Posterior vena cava (tissue), 2 donors: Measurements from ENCODE around the gene JUN. TPM values are rescaled to one million over a fixed set of nuclear protein-coding genes. Genes with fewer than 3 reads are reported as not detected.
"Not testable (repeated sequence)": the region's sequence is repeated elsewhere in the genome, so short reads cannot be mapped to it uniquely, and the experiment has no call there.

Source experiments
- DNase-seq: peaks from one replicate; pipeline ENCODE4 v3.0.0-alpha.2; 2020; ENCODE audit warnings: low spot score
- intact Hi-C, 2 donors: fragments of 100-400 bp; cut with DNase I; formaldehyde crosslinking; loops; one replicate each; pipeline versions ENCODE4 v1.14.1 to v1.14.2; 2022 to 2023
- total RNA-seq, 2 donors: library from RNA; stranded (reverse); fragmentation: NEBNext Ultra II Directional; extraction: Animal tissue kit (Norgen Biotek cat#: 25700); gene quantifications; one replicate each; pipeline ENCODE4 v1.2.1, GENCODE V29; 2021
- donor health status: DM: yes; HTN: yes; CAD: no.
- donor health status: DM: yes; HTN: yes; CAD: no.

JUN gene
- total RNA-seq, 2 donors from 2014 or later, result 120 to 219 TPM

DNA sequence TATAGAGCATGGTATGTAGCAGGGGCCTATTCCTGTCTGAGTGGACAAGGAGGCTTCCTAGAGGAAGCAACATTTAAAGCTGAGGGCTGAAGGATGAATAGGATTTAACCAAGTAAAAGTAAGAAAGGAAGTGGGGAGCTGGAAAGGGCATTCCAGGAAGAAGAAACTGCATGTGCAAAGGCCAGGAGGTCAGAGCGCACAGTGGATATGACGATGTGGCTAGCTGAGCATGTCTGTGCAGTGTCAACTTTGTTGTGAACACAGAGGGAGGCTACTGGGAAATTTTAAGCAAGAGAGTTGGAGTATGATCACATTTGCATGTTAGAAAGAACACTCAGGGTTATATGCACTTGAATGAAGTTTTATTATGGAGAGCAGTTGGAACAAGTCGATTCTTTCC is 28.6 kb upstream of the JUN start:
- no peak for DNase-seq
- intact Hi-C loops, result no loop called here

DNA sequence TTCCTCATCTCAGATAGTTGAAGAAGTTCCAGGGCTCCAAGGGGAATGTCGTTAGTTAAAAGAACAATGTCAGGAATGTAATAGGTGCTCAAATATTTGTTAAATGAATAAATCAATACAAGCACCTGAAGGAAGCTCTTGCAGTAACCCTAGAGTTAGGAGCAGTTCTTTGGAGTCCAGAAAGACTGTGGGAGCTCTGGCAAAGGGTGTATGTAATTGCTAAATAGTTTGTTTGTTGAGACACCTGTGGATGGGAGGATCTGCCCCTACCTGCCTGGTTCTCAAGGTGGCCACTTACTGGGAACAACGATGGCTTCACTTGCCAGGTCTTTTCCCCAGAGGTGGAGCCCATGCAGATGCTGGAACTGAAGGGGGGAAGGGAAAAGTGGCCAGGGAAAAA is 27.5 kb upstream of the JUN start:
- intact Hi-C loops, result no loop called here
- DNase-seq, result no peak

DNA sequence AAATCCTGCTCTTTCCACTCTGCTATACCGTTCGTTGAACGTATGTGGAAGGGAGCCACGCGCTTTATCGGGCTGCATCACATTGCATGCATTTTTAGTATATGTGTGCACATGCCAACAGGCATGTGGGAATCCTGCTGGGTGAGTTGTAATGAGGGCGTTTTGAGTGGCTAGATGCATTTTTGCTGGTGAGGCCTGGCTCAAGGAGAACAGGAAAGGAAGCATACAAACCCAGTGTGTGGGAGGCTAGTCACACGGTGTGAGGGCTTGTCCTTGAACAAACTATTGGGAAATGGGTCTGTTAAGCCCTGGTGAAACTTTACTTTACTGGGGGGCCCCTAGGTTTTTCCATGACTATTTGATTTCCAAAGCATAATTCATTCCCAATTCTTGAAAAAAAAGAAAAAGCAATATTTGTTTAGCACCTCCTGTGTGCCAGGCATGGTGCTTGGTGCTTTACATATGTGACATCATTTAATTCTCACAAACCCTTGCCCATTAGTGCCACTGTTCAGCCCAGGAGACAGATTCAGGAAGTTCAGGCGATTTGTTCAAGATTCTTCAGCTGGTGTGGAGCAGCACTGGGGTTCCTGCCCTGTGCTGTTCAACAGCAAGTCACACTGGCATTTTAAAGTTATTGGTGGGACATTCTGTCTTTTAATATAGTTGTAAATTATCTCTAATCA is 25.6 kb upstream of the JUN start:
- no peak for DNase-seq
- intact Hi-C loops, result no loop called here

DNA sequence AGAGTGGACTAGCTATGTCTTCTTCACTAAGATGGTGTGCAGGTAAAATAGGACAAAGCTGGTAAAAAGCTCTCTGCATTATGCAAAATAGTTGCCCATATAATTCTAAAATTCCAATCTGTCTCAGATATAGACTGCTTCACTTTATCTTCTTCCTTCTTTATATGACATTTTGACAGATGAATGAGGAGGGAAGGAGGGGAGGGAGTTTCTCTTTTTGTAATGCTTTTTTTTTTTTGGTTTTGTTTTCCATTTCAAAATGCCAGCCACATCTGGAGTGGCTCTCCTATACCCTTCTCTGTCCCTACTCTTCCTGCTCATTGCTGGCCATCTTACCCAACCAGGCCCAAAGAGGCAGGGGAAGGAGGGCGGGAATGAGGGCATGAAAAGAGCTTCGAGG is 24.2 kb upstream of the JUN start:
- intact Hi-C loops, result no loop called here
- DNase-seq, result no peak

DNA sequence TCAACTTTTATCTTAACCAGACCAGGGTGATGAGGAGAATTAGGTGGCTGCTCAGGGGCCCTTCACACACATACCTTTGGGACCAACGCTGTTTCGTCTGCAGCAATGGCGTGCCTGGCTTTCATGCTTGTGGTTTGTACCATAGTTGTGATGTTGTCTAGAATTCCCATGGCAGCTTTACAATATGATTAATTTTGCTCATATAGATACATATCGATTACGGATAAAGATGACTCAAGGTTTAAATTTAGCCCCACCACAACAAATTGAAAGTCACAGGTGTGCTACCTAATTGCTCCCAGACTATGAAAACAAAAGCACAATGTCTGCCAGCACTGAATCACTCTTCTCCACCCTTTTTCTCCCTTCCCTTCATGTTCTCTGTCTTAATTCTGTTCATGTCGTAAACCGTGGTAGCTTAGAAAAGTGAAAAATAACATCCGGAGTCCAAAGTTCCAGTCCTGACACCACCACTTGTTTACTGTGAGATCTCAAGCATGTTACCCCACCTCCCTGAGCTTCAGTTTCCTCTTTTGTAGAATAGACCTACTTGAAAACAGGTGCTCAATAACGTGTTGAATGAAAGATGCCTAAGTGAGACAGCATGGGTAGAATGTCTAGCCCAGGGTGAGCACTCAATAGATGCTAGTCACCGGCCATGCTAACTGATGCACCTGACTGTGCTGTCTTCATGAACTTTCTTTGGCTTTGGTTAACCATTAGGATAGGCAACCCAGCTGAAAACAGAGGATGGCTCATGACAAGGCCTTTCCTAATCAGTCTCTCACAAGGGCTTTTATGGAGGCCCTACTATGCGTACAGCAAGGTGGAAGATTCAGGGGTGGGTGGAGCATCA is 22.1 kb upstream of the JUN start:
- intact Hi-C loops, result no loop called here
- no peak for DNase-seq

DNA sequence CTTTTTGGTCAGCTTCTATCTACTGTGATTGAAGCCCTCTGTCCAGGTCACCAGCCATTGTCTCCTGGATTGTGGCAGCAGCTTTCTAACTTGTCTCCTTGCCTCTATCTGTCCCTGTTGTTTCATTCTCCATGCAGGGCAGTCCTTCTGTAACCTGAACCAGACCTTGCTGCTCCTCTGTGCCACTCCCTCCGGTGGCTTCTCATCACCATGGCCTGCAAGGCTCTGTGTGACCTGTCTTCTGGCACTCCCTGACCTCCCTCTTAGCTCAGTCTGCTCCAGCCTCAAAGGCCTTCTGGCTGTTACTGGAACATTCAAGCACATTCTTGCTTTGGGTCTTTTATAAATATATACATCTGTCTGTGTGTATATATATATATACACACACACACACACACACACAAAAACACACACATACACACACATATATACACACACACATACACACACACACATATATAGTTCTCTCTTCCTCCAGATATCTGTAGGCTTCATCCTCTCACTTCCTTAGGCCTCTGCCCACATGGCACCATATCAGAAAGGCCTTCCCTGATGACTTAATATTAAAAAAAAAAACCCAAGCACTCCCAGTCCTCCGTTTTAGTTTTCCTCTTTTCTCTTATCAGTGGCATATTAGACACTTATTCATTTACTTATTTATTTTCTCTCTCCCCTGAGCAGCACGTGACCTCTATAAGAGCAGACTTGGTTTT is 21.2 kb upstream of the JUN start:
- intact Hi-C loops, result no loop called here

DNA sequence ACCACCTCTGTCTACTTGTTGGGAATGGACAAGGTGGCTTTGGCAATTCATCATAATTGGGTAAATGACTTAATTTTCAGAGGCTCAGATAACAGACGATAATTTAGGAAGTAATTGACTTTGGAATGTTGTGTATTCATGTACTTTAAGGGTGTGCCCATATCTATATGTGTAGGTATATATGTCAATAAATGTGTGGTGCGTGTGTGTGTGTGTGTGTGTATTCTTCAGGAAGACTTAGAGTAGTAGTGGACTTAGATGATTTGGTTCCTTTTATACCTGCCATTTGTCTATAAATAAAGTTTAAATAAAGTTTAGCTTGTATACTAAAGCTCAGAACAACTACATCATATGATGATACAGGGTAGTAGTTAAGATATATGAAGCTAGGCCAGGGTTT is 20.0 kb upstream of the JUN start:
- DNase-seq, result no peak
- intact Hi-C loops, result no loop called here

More for the DNA sequence above, 21.2 kb upstream of the JUN start:
- no peak for DNase-seq

DNA sequence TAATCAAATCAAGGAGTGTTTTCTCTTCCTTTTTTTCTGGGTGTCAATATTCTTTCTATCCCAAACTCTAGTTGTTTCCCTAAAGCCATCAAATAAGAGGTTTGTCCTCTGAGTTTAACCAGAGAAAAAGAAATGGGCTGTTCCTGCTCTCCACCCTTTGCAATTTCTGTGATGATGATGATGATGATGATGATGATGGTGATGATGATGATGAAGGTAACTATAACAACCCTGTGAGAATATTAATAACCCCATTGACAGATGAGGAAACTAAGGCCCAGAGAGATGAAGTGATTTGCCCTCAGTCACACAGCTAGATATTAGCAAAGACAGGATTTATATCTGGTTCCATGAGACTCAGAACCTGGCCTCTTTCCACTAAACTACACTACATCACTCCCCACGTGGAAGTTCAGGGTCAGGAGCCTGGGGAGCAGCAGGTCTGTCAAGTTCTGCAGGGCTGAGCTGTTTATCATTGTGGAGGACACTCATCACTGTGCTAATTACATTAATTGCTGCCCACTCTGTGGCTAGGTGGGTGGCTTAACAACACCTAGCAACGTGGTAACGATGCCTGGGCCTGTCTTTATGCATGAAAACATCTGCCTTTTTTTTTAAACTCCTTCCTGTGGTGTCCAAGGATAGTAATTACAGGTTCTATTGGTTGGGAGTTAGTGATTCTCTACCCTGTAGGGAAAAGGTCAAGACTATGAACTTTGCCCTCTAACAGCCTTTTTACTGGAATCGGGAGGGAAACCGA is 19.0 kb upstream of the JUN start:
- DNase-seq, result no peak
- intact Hi-C loops, result no loop called here

DNA sequence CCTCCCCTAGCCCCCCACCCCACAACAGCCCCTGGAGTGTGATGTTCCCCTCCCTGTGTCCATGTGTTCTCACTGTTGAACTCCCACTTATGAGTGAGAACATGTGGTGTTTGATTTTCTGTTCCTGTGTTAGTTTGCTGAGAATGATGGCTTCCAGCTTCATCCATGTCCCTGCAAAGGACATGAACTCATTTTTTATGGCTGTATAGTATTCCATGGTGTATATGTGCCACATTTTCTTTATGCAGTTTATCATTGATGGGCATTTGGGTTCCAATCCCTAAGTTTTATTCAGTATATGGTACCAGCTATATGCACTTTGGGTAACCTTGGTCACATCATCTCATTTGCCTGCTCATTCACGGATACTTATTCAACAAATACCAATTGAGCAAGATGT is 17.4 kb upstream of the JUN start:
- intact Hi-C loops, DNase-seq: not testable (repeated sequence)

DNA sequence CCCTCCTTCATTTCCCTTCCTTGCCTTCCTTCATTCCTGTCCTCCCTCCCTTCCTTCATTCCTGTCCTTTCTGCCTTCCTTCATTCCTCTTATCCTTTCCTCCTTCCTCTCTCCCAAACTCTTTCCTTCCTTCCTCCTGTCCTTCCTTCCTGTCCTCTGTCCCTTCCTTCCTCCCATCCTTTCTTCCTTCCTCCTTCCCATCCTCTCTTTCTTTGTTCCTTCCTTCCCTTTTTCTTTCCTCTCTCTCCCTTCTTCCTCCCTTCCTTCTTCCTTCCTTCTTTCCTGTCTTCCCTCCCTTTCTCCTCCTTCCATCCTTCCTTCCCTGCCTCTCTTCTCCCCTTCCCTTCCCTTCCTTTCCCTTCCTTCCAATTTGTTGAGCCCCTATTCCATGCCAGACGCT is 15.8 kb upstream of the JUN start:
- no peak for DNase-seq
- intact Hi-C loops, result no loop called here

DNA sequence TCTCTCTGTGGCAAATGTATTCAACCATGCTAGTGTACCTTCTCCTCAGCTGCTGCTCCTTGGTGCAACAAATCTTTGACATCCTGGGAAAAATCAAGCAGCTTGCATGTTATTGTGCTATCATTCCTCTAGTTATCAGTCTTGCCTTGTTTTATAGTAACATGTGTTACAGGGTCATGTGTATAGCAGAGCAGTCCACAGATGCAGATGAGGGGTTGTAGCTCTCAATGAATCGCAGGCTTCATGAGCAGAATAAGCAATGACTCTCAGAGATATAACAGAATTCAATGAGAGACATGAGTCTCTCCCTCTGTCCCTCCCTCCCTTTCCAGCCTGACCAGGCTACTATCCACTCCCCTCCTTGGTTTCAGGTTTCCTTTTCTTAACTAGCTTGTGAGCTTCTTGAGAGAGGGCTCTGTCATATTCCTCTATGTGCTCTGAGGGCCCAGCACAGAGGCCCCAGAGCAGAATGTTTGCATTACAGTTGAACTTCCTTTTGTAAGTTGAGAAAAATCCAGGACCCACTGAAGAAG is 15.1 kb upstream of the JUN start:
- no peak for DNase-seq
- intact Hi-C loops, result no loop called here

DNA sequence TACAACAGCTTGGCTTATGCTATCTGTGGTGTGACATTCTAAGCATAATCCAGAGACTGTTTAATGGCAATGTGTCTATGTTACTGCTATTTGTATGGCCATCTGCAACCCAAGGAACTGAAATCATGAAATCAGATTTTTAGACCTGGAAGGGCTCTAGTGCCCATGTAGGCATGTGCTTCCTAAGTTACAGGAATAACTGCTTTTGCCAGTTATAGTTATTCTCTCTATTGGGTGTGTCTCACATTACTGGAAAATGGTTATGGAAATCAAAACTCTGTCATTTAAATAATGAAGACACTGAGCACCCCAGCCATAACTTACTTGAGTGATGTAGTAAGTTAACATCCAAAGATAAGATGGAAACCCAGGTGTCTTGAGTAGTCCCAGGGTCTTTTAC is 12.6 kb upstream of the JUN start:
- intact Hi-C loops, result no loop called here
- no peak for DNase-seq

DNA sequence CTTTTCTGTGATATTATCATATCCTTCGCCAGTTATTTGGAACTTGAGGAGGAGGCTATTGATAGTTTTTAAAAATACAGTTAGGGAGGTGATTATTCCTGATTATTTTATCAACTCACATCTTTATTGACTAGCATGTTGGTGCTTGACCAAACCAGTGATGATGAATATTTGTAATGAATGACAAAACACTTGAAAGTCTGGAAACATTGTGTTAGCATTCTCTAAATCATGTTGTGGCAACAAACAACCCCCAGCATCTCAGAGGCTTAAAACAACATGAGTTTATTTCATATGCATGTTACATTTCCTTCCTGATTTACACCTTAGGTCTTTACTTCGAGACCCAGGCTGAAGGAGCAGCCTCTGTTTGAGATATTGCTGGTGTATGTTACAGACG is 10.7 kb upstream of the JUN start:
- no peak for DNase-seq
- intact Hi-C loops, result no loop called here

DNA sequence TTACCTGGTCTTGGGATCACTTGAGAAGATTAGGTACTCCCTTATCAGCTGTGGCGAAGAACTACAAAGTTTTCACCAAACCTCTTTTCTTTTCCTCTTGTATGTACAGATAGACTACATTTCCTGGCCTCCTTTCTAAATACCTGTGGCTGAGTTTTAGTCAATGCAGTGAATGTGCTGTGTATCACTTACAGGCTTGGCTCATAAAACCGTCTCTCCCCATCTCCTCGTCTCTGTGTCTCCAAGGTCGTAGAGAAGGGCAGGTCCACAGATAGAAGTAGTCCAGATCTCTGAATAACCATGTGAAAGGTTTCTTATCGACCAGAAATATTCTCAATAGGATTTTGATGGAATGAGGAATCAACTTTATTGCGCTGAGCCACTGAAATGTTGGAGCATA is 9.0 kb upstream of the JUN start:
- DNase-seq, result no peak
- intact Hi-C loops, result no loop called here

DNA sequence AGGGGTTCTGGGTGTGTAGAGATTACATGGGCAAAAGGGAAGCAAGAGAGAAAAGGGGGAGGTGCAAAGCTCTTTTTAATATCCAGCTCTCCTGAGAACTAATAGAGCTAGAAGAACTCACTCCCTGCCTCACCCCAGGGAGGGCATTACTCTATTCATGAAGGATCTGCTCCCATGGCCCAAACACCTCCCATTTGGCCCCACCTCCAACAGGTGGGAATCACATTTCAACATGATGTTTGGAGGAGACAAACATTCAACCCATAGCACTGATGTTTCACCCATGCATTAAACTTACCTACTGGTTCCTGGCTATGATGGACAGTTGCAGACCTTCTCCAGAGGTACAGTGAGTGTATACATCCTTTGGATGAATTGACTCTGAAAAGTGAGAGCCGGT is 7.3 kb upstream of the JUN start:
- no peak for DNase-seq
- intact Hi-C loops, result no loop called here

DNA sequence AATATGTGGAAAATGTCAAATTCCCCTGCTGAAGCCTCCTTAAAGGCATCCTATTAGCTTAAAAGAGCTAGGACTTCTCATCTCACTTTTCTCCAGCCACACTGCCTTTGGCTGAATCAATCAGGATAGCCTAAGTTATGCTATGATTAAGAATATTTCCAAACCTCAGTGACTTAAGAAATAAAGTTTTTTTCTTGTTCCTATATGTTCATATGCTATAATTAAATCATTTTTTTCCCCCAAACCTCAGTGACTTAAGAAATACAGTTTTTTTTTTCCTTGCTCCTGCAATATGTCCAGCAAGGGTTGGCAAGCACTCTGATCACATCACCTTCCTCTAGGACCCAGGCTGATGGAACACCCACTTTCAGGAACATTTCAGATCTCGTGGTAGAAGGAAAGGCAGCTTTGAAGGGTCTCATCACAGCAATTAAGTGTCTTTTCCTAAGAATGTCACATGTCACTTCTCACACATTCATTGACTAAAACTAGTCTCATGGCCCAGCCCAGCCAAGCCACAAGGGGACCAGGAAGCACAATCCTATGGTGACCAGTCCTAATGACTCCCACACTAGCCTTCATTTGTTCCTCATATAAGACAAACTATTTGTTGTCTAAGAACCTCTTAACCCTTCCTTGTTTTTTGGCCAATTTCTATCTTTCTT is 6.3 kb upstream of the JUN start:
- intact Hi-C loops, result loop anchor here in 1 of 2 donors (10.0 kb wide), 1 partner anchor 105 kb away; no protein-coding TSS in a partner anchor
- DNase-seq, result no peak

DNA sequence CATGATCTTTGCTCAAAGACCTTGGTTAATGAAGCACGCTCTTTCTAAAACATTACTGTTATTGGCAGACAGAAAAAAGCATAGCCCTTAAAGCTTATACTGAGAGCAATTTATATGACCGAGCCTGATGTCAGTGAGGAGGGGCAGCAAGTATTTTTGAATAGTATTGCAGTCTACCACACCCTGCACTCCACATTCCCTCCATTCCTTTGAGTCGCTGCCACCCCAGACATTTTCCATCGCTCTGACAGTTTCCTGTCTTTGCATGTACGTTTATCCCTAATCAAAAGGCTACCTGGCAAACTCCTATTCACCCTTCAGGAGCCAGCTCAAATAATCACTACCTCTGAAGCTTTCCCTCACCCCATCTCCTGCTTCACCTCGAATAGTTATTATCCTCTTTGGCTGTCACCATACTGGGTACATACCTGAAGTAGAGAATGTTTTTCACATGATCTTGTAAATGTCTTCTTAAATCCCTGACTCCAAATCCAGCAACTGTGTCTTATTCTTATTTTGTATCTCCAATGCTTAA is 5.5 kb upstream of the JUN start:
- intact Hi-C loops, result loop anchor here in 1 of 2 donors (10.0 kb wide), 1 partner anchor 105 kb away; no protein-coding TSS in a partner anchor
- no peak for DNase-seq

DNA sequence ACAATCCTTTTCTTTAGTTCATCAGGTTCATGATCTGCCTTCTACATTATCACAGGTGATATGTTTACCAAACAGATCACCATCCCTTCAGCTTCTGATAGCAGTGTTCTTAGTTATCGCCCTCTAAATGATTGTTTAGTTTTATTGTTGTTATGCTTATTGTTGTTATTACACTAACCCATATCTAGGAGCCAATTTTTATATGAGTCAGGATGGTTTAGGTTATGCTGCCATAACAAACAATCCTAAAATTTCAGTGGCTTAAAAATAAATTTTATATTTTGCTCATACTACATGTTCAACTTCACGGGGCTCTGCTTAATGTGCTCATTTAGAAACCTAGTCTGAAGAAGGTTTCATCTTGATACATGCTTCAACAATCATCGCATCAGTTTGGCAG is 4.4 kb upstream of the JUN start:
- intact Hi-C loops, result loop anchor here in 1 of 2 donors (10.0 kb wide), 1 partner anchor 107 kb away; no protein-coding TSS in a partner anchor
- DNase-seq, result no peak

DNA sequence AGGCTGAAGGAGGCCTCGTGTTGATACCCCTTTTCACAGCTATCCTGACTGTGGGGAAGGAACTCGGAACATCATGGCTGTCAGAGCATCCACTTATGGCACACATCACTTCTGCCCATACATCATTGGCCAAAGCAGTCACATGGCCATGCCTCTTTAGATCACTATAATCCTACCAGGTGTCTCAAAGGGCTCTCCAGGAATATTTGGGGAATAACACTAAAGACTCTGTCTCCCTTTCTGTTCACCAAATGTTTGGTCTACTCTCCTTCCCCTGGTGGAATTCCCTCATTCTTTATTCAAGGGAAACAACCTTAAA is 3.0 kb upstream of the JUN start:
- intact Hi-C loops, result loop anchor here in 1 of 2 donors (10.0 kb wide), 1 partner anchor 108 kb away; no protein-coding TSS in a partner anchor
- DNase-seq, result no peak
